ENCODE results near the gene PBX4.

DNA sequence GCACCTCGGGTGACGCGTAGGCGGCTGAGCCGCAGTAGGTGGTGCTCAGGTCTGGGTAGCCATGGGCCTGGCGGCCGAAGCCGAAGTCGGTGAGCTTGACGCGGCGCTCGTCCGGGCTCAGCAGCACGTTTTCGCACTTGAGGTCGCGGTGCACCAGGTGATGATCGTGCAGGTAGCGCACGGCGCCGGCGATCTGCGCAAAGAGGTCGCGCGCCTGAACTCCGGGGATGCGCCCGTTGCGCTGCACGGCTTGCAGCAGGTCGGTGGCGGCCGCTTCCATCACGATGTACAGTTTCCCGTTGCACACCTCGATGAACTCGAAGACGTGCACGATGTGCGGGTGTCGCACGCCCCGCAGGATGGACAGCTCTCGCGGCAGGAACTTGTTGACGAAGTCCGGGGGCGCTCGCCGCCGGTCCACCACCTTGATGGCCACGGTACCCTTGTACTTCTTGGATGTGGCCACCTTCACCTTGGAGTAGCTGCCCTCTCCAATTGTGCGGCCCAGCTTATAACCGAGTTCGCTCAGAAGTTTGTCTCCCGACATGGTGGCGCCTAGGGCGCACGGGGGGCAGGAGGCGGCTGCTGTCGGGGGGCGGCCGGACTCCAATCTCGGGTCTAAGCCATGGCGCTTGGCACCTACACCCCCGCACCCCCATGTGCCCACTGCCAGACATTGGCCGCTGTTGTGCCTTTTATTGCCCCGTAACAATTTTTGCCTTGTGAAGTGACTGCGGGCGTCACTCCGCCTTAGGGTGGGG, 103.4 kb downstream of the PBX4 start, which contains the start of gene TSSK6:
- no peak for TF ChIP-seq CTCF (IDR thresholded peaks at IDR 0.05; ENCODE audit: low read length)
- TF ChIP-seq EZH2 (IDR thresholded peaks at IDR 0.05; ENCODE audit: borderline replicate concordance, low read length) = no peak

Data from OCI-LY1 (cell line).